ENCODE measurements around the gene GALNS. TPM values are rescaled to one million over a fixed set of nuclear protein-coding genes. Genes with fewer than 3 reads are reported as not detected.
"Not testable (repeated sequence)": the region's sequence is repeated elsewhere in the genome, so short reads cannot be mapped to it uniquely, and the experiment has no call there.

GALNS gene
- total RNA-seq, 1 donor from 2014 or later = 61.4 TPM

DNA sequence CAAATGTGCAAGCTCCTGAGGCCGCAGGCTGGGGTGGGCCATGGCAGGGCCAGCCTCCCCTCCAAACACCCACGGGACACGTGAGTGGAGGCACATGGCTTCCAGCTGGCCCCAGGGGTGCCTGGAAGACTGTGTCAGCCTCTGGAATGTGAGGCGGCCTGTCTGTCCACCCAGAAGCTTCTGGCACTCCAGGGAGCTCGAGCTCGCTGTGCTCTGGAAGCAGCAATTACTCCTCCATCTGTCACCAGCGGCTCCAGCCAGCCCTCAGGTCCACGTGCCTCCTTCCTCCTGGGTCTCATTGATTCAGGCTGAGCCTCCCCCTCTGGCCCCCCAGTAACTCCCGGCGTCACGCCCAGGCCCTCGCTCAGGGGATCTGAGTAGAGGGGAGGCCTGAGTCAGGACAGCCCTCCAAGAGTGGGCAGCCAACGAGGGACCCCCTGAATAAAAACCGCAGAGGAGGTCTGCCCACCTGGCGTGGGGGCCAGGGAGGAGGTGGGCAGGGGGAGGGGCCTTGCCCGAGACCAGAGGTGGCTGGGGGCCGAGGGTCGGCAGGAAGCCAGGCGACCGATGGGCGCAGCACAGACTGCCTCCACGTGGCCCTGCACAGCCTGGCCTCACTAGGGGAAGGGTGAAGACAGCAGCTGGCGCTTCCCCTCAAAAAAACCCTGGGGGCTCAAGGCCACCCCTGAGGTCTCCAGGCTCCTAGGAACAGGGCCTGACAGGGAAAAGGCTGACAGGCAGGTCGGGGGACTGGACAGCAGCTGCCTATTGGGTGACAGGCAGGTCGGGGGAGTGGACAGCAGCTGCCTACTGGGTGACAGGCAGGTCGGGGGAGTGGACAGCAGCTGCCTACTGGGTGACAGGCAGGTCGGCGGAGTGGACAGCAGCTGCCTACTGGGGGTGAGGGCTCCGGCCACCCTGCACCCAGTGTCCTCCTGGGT is 83.6 kb downstream of the GALNS start:
- H3K27ac ChIP-seq = peak overlapping the region; percentile 83
- no peaks in the 10 kb centered on the region for H3K27me3 ChIP-seq
- H3K9me3 ChIP-seq = no peaks in the 10 kb centered on the region
- intact Hi-C loops (cut with DNase I) = no loop called here
- TF ChIP-seq POLR2AphosphoS5 (IDR thresholded peaks at IDR 0.05; ENCODE audit: insufficient read depth in 1 of 2, low read depth in 1 of 2) = peak; percentile 32 to 78
- TF ChIP-seq, protein P1, sequence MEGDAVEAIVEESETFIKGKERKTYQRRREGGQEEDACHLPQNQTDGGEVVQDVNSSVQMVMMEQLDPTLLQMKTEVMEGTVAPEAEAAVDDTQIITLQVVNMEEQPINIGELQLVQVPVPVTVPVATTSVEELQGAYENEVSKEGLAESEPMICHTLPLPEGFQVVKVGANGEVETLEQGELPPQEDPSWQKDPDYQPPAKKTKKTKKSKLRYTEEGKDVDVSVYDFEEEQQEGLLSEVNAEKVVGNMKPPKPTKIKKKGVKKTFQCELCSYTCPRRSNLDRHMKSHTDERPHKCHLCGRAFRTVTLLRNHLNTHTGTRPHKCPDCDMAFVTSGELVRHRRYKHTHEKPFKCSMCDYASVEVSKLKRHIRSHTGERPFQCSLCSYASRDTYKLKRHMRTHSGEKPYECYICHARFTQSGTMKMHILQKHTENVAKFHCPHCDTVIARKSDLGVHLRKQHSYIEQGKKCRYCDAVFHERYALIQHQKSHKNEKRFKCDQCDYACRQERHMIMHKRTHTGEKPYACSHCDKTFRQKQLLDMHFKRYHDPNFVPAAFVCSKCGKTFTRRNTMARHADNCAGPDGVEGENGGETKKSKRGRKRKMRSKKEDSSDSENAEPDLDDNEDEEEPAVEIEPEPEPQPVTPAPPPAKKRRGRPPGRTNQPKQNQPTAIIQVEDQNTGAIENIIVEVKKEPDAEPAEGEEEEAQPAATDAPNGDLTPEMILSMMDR (IDR thresholded peaks at IDR 0.05) = no peak
- H3K4me3 ChIP-seq = peak overlapping the region in 1 of 2 donors; percentile 6
- no peak for DNase-seq (ENCODE audit: extremely low spot score in 2 of 2)
- H3K36me3 ChIP-seq = no peaks in the 10 kb centered on the region
- H3K4me1 ChIP-seq = peaks cover 79% of the 10 kb centered on the region

DNA sequence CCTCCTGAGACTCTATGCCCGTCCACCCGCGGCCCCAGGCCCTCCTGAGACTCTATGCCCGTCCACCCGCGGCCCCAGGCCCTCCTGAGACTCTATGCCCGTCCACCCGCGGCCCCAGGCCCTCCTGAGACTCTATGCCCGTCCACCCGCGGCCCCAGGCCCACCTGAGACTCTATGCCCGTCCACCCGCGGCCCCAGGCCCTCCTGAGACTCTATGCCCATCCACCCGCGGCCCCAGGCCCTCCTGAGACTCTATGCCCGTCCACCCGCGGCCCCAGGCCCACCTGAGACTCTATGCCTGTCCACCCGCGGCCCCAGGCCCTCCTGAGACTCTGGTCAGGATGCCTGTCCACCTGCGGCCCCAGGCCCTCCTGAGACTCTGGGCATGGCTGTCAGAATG is 85.0 kb downstream of the GALNS start:
- intact Hi-C loops (cut with DNase I); H3K9me3 ChIP-seq; H3K4me3 ChIP-seq; H3K36me3 ChIP-seq; H3K27me3 ChIP-seq; DNase-seq (ENCODE audit: extremely low spot score in 2 of 2): not testable (repeated sequence)
- peaks cover 81% of the 10 kb centered on the region for H3K4me1 ChIP-seq
- peak overlapping the region; percentile 83 for H3K27ac ChIP-seq

DNA sequence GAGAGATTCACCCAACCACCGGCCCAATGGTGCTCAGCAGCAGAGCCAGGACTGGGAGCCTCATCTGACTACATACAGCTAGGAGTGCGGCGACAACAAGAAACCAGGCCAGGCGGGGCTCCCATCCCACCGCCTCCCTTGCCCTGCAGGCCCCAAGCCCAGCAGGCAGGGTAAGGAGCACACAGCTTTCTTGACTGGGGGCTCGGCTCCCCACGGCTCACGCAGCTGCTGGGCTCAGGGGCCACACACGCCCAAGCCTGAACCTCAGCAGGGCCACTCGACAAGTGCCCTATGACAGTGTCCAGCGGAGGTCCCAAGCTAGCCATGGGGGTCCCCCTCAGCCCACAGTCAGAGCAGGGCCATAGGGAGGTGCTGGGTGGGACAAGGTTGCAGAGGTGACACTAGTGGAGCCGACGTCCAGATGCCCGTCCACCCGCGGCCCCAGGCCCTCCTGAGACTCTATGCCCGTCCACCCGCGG is 85.4 kb downstream of the GALNS start:
- H3K9me3 ChIP-seq = no peaks in the 10 kb centered on the region
- H3K27ac ChIP-seq = peak overlapping the region; percentile 83
- intact Hi-C loops (cut with DNase I) = no loop called here
- TF ChIP-seq POLR2AphosphoS5 (IDR thresholded peaks at IDR 0.05; ENCODE audit: insufficient read depth in 1 of 2, low read depth in 1 of 2) (no peak), POLR2A (IDR thresholded peaks at IDR 0.05) (no peak)
- TF ChIP-seq, protein P1 (IDR thresholded peaks at IDR 0.05) = no peak
- no peak for DNase-seq (ENCODE audit: extremely low spot score in 2 of 2)
- peaks cover 82% of the 10 kb centered on the region for H3K4me1 ChIP-seq
- no peaks in the 10 kb centered on the region for H3K36me3 ChIP-seq
- no peak overlapping the region for H3K4me3 ChIP-seq
- H3K27me3 ChIP-seq = no peaks in the 10 kb centered on the region

DNA sequence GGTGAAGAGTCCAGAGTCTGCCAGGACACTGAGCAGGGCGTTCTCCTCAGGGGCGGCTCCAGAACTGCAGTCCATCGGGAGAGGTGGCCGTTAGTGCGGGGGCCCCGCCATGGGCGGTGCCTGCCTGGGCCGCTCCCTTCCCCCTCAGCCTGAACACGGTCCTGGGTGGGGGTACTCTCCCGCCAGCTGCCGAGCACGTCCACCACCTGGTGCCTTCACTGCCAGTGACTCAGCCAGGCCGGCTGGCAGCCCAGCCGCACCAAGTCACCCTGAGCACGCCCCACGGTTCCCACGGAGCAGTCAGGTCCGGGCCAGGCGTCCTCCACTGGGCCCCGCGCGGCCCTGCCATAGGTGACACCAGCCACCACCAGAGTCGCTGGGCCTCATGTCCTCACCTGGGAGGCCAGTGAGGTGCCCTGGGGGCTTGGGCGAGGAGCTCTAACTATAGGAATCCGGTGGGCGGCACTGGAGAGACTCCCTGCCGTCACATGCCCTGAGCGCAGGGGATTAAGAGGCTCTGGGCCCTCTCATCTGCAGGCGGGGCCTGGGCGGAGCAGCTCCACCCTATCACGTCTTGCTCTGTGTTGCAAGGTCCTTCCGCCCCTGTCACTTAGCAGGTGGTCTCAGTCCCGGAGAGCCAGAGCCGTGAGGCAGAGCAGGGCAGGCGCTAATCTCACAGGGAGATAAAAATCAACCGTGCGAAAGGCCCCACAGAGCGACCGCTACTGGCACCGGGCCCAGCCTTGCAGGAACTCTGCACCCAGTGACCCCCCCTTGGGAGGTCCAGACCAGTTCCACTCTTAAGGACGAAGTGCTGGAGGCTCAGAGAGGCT is 86.1 kb downstream of the GALNS start:
- intact Hi-C loops (cut with DNase I) = no loop called here
- Histone ChIP-seq H3K27me3 (no peaks in the 10 kb centered on the region), H3K36me3 (no peaks in the 10 kb centered on the region), H3K27ac (peak overlapping the region; percentile 83), H3K9me3 (no peaks in the 10 kb centered on the region), H3K4me1 (peaks cover 88% of the 10 kb centered on the region), H3K4me3 (peak overlapping the region; percentile 21 to 29)
- TF ChIP-seq POLR2AphosphoS5 (IDR thresholded peaks at IDR 0.05; ENCODE audit: insufficient read depth in 1 of 2, low read depth in 1 of 2) (peak; percentile 58 to 70), POLR2A (IDR thresholded peaks at IDR 0.05) (no peak)
- TF ChIP-seq, protein P1 (IDR thresholded peaks at IDR 0.05) = no peak
- DNase-seq (ENCODE audit: extremely low spot score in 2 of 2) = no peak

DNA sequence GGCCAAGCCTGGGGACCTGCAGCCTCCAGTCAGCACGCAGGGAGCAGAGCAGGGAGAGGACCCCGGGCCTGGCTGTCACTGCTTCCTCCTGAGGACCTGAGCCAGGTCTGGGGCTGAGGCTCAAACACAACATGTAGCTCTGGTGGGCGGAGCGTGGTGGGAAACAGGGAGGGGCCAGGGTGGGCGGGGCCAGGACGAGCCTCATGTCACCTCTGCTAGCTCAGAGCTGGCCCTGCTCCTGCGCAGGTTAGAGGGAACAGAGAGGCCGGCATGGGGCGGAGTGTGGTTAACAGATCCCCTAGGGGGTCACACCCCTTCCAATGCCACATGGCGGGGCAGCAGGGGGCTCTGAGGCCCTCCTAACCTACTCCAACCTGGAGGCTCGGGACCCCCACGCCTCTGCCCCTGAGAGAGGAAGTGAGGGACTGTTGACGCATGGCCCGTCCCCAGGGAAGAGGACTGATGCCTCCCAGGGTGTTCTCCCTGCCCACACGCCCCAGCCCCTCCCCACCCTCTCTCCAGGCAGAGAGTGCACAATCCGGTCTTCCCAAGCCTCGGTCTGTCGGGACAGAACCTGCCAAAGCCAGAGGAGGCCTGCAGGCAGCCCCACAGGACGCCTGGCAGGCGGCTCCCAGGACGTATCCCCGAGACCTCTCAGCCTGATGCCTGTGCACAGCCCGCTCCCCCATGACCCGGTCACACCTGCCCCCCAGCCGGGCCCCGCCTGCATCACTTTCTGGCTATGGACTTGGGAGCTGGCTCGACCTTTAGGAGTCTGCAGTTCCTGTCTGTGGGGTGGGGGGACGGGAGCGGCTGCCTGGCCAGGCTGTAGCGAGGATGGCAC is 86.9 kb downstream of the GALNS start:
- Histone ChIP-seq H3K4me1 (peaks cover 96% of the 10 kb centered on the region), H3K27ac (peak overlapping the region; percentile 83), H3K27me3 (no peaks in the 10 kb centered on the region), H3K4me3 (peak overlapping the region; percentile 21 to 29), H3K9me3 (no peaks in the 10 kb centered on the region), H3K36me3 (no peaks in the 10 kb centered on the region)
- TF ChIP-seq POLR2AphosphoS5 (IDR thresholded peaks at IDR 0.05; ENCODE audit: insufficient read depth in 1 of 2, low read depth in 1 of 2) (peak in 1 of 2 donors; percentile 28), POLR2A (IDR thresholded peaks at IDR 0.05) (no peak)
- TF ChIP-seq, protein P1 (IDR thresholded peaks at IDR 0.05) = no peak
- no peak for DNase-seq (ENCODE audit: extremely low spot score in 2 of 2)
- intact Hi-C loops (cut with DNase I) = no loop called here

Measured in vagina (tissue), 2 donors.